Endothelial cell (in vitro differentiated cells): ENCODE data around the gene SLC9A3. TPM values are rescaled to one million over a fixed set of nuclear protein-coding genes. Genes with fewer than 3 reads are reported as not detected.

Source experiments
- DNase-seq: peaks from one replicate; pipeline ENCODE4 v3.0.0; 2021; ENCODE audit warnings: low spot score
- H3K27ac Mint-ChIP-seq: one replicate; pipeline ENCODE4 v1.8.0; 2021; ENCODE audit warnings: mixed read lengths, inconsistent platforms; ENCODE audit not compliant: unreplicated experiment
- H3K27me3 Mint-ChIP-seq: one replicate; pipeline ENCODE4 v1.8.0; 2021; ENCODE audit warnings: mild to moderate bottlenecking, moderate library complexity, mixed read lengths, inconsistent platforms; ENCODE audit not compliant: unreplicated experiment
- H3K36me3 Mint-ChIP-seq: one replicate; pipeline ENCODE4 v1.8.0; 2021; ENCODE audit warnings: mild to moderate bottlenecking, low read depth, mixed read lengths, inconsistent platforms; ENCODE audit not compliant: unreplicated experiment
- H3K4me1 Mint-ChIP-seq: one replicate; pipeline ENCODE4 v1.8.0; 2021; ENCODE audit warnings: mild to moderate bottlenecking, mixed read lengths, inconsistent platforms; ENCODE audit not compliant: unreplicated experiment
- H3K4me3 Mint-ChIP-seq: one replicate; pipeline ENCODE4 v1.8.0; 2021; ENCODE audit warnings: mild to moderate bottlenecking, mixed read lengths, inconsistent platforms; ENCODE audit not compliant: unreplicated experiment
- H3K9me3 Mint-ChIP-seq: one replicate; pipeline ENCODE4 v1.8.0; 2021; ENCODE audit warnings: mixed read lengths, inconsistent platforms; ENCODE audit not compliant: unreplicated experiment
- total RNA-seq: library from RNA; stranded (reverse); fragmentation: NEBNext Ultra II Directional; extraction: Animal tissue kit (Norgen Biotek cat#: 25700); gene quantifications from one replicate; pipeline ENCODE4 v1.2.1, GENCODE V29; 2021; ENCODE audit not compliant: unreplicated experiment
- TF ChIP-seq, protein P1 (sequence below): fragments of 200-600 bp; sonication (generic); IDR thresholded peaks from one replicate; pipeline ENCODE4 v1.5.0; 2021; ENCODE audit warnings: antibody characterized with exemption; ENCODE audit not compliant: unreplicated experiment

Gene SLC9A3
- total RNA-seq, 1 donor from 2014 or later, result 1.1 TPM

DNA sequence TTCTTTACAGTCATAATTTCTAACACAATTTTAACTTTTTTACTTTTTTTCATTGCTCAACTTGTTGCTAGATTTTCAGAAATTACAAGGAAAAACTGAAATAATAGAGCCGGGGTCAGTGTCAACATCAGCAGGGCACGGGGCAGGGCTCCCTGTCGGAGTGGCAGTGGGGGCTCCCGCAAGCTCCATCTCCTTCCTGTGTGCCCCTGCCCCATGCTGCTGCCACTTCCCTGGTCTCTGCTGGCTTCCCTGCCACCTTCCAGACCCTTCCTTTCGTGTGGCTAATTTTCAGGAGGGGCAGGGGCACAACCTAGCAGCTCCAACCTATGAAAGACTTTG lies 82.3 kb downstream of the SLC9A3 start:
- peaks cover 19% of the 10 kb centered on the region for H3K4me1 Mint-ChIP-seq
- TF ChIP-seq, protein P1, sequence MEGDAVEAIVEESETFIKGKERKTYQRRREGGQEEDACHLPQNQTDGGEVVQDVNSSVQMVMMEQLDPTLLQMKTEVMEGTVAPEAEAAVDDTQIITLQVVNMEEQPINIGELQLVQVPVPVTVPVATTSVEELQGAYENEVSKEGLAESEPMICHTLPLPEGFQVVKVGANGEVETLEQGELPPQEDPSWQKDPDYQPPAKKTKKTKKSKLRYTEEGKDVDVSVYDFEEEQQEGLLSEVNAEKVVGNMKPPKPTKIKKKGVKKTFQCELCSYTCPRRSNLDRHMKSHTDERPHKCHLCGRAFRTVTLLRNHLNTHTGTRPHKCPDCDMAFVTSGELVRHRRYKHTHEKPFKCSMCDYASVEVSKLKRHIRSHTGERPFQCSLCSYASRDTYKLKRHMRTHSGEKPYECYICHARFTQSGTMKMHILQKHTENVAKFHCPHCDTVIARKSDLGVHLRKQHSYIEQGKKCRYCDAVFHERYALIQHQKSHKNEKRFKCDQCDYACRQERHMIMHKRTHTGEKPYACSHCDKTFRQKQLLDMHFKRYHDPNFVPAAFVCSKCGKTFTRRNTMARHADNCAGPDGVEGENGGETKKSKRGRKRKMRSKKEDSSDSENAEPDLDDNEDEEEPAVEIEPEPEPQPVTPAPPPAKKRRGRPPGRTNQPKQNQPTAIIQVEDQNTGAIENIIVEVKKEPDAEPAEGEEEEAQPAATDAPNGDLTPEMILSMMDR, result no peak
- peaks cover 10% of the 10 kb centered on the region for H3K36me3 Mint-ChIP-seq
- H3K27me3 Mint-ChIP-seq, result peaks cover 8% of the 10 kb centered on the region
- DNase-seq, result no peak
- H3K4me3 Mint-ChIP-seq, result peak overlapping the region; percentile 94
- H3K27ac Mint-ChIP-seq, result no peak overlapping the region
- no peaks in the 10 kb centered on the region for H3K9me3 Mint-ChIP-seq

DNA sequence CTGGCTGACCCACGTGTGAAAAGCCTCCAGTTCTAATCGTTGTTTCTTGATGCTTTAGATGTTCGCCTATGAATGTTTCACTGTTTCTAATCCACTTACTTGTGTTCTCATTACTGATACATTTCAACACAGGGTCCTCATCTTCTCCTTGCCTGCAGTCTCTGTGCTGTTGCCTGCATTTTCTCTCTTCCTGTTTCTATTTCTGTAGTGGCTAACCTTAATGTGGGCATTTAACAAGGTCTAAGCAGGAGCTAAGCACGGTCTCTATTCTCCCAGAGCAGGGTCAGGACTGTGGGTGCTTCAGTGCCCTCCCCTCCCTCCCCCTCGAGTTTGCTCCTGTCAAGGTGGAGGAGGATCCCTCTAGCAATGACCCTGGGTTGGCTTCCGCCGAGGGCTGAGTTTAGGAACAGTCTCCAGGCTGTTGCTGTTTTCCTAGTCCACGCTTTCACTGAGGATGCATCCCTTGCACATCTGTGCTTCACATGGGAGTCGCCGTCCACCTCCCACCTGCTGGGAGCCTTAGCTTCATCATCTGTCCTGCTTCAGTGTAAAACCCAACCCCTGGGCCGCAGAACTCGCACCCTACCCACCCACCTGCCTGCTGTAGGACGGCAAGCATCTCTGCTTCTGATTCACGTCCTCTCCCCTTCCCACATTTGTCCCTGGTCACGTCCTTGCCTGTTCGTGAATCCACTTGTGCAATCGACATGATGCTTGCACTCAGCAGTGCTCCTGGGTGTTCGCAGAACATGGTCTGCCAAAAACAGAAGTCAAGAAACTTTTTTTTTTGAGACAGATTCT lies 83.6 kb downstream of the SLC9A3 start:
- H3K9me3 Mint-ChIP-seq, result no peaks in the 10 kb centered on the region
- H3K27me3 Mint-ChIP-seq, result peaks cover 8% of the 10 kb centered on the region
- H3K4me1 Mint-ChIP-seq, result peaks cover 16% of the 10 kb centered on the region
- H3K4me3 Mint-ChIP-seq, result no peak overlapping the region
- H3K27ac Mint-ChIP-seq, result no peak overlapping the region
- TF ChIP-seq, protein P1, result no peak
- H3K36me3 Mint-ChIP-seq, result peaks cover 10% of the 10 kb centered on the region
- no peak for DNase-seq

DNA sequence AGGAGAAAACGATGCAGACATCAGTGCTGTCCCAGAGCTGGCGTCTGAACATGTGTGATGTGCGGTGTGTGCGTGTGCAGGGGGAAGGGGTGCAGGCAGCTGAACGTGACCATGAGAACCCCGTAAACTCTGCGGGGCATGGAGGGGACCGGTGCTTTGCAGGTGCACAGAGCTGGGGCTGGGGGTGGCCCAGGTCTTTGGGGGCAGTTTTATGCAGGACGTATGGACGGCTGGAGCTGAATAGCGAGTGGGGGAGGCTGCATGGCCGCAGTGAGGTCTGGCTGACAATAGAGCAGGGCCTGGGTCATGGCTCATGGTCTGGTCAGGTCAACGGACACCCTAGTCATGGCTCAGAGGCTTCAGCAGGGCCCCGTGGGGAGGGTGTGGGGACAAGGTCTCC lies 84.6 kb downstream of the SLC9A3 start:
- no peak overlapping the region for H3K4me3 Mint-ChIP-seq
- H3K27me3 Mint-ChIP-seq, result peaks cover 8% of the 10 kb centered on the region
- peaks cover 5% of the 10 kb centered on the region for H3K36me3 Mint-ChIP-seq
- no peak overlapping the region for H3K27ac Mint-ChIP-seq
- H3K4me1 Mint-ChIP-seq, result peaks cover 16% of the 10 kb centered on the region
- TF ChIP-seq, protein P1, result no peak
- DNase-seq, result no peak
- no peaks in the 10 kb centered on the region for H3K9me3 Mint-ChIP-seq

DNA sequence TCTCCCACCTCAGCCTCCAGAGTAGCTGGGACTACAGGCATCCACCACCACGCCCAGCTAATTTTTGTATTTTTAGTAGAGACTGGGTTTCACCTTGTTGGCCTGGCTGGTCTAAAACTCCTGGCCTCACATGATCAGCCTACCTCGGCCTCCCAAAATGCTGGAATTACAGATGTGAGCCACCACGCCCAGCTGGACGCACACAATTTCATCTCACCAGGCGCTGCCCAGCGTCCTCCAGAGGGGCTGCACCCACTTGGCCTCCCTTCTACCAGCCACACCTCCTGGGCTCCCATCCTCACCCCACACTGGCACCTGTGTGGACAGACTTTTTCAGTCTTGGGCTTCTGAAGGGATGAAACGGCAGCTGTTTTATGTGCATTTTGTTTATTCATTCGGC lies 85.1 kb downstream of the SLC9A3 start:
- Mint-ChIP-seq H3K4me3 (no peak overlapping the region), H3K27me3 (peaks cover 5% of the 10 kb centered on the region), H3K36me3 (peaks cover under 1% of the 10 kb centered on the region), H3K4me1 (peaks cover 11% of the 10 kb centered on the region), H3K9me3 (no peaks in the 10 kb centered on the region), H3K27ac (no peak overlapping the region)
- TF ChIP-seq, protein P1, result no peak
- no peak for DNase-seq

DNA sequence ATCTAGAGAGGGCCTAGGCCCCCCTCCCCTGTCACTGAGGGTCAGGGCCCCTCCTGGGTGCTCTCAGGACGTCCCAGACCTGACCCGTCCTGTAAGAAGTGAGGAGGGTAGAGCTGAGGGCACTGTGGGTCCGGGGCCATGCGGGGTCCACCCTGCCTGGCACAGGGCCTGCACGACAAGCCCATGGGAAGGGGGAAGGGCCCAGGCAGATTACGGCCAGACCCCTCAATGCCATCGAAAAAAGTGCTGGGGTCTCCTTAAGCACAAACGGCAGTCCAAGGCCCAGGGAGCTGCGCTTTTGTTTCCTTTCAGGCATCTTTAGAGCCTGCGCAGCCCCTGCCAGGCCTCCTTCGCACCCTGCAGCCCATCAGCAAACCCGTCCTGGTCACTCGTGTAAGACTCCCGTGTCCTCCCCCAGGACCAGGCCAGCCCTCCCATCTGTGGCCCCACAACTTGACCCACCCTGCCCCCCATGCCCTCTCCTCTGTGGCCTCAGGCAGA lies 85.7 kb downstream of the SLC9A3 start:
- Mint-ChIP-seq H3K36me3 (no peaks in the 10 kb centered on the region), H3K4me1 (peaks cover 8% of the 10 kb centered on the region), H3K9me3 (no peaks in the 10 kb centered on the region), H3K27ac (no peak overlapping the region), H3K4me3 (no peak overlapping the region), H3K27me3 (peaks cover 3% of the 10 kb centered on the region)
- DNase-seq, result no peak
- TF ChIP-seq, protein P1, result no peak
